Effector memory CD4-positive, alpha-beta T cell (primary cell): ENCODE measurements around the gene NAGPA.

ENCODE experiments used
- DNase-seq, 3 donors: peaks; one replicate each; pipeline ENCODE4 v3.0.0-alpha.2; 2020
- H3K27ac ChIP-seq: 2 replicates; pipeline ENCODE4 v1.7.0; 2013; ENCODE audit warnings: mild to moderate bottlenecking, low read length, moderate library complexity; ENCODE audit not compliant: insufficient read depth, poor library complexity, severe bottlenecking
- H3K27me3 ChIP-seq: replicated peaks from 2 replicates; pipeline ENCODE4 v1.7.0; 2013; ENCODE audit warnings: mild to moderate bottlenecking, low read length; ENCODE audit not compliant: insufficient read depth, control insufficient read depth, poor library complexity, severe bottlenecking
- H3K36me3 ChIP-seq: 2 replicates; pipeline ENCODE4 v1.7.0; 2013; ENCODE audit warnings: mild to moderate bottlenecking, low read length, moderate library complexity; ENCODE audit not compliant: control insufficient read depth, insufficient read depth
- H3K4me1 ChIP-seq: 2 replicates; pipeline ENCODE4 v1.7.0; 2013; ENCODE audit warnings: low read length, mild to moderate bottlenecking; ENCODE audit not compliant: control insufficient read depth, insufficient read depth, poor library complexity, severe bottlenecking
- H3K4me3 ChIP-seq: 2 replicates; pipeline ENCODE4 v1.7.0; 2013; ENCODE audit warnings: low read length, low read depth, mild to moderate bottlenecking; ENCODE audit not compliant: insufficient read depth, poor library complexity, severe bottlenecking
- H3K9me3 ChIP-seq: 2 replicates; pipeline ENCODE4 v1.7.0; 2013; ENCODE audit warnings: mild to moderate bottlenecking, low read length, moderate library complexity; ENCODE audit not compliant: control insufficient read depth

The NAGPA gene

GRCh38 chr16:5030251-5030870 is 3.4 kb downstream of the NAGPA start:
- Histone ChIP-seq H3K36me3 (peaks cover 13% of the 10 kb centered on the region), H3K9me3 (no peaks in the 10 kb centered on the region), H3K4me3 (no peak overlapping the region), H3K4me1 (peaks cover 12% of the 10 kb centered on the region), H3K27me3 (no peaks in the 10 kb centered on the region), H3K27ac (no peak overlapping the region)
- no peak for DNase-seq

- no peak overlapping the region for H3K4me3 ChIP-seq
- H3K36me3 ChIP-seq, result peaks cover 13% of the 10 kb centered on the region
- no peaks in the 10 kb centered on the region for H3K27me3 ChIP-seq
- H3K4me1 ChIP-seq, result peaks cover 9% of the 10 kb centered on the region
- DNase-seq, result no peak
- H3K9me3 ChIP-seq, result no peaks in the 10 kb centered on the region
- H3K27ac ChIP-seq, result no peak overlapping the region
These were observed 4.7 kb downstream of the NAGPA start for GRCh38 chr16:5028950-5029475.

GRCh38 chr16:5027575-5028235 is 6.0 kb downstream of the NAGPA start:
- no peak overlapping the region for H3K27ac ChIP-seq
- H3K4me3 ChIP-seq, result no peak overlapping the region
- no peaks in the 10 kb centered on the region for H3K9me3 ChIP-seq
- H3K36me3 ChIP-seq, result peaks cover 13% of the 10 kb centered on the region
- H3K27me3 ChIP-seq, result no peaks in the 10 kb centered on the region
- DNase-seq, result no peak
- peaks cover 2% of the 10 kb centered on the region for H3K4me1 ChIP-seq

- Histone ChIP-seq H3K4me1 (no peaks in the 10 kb centered on the region), H3K9me3 (no peaks in the 10 kb centered on the region), H3K4me3 (no peak overlapping the region), H3K27me3 (no peaks in the 10 kb centered on the region), H3K27ac (no peak overlapping the region), H3K36me3 (peaks cover 13% of the 10 kb centered on the region)
- DNase-seq, result no peak
These were observed 6.6 kb downstream of the NAGPA start for GRCh38 chr16:5027086-5027485.

- Histone ChIP-seq H3K27me3 (no peaks in the 10 kb centered on the region), H3K36me3 (peaks cover 12% of the 10 kb centered on the region), H3K9me3 (no peaks in the 10 kb centered on the region), H3K4me1 (no peaks in the 10 kb centered on the region), H3K27ac (no peak overlapping the region), H3K4me3 (no peak overlapping the region)
- no peak for DNase-seq
These were observed 7.1 kb downstream of the NAGPA start for GRCh38 chr16:5026664-5027063.

GRCh38 chr16:5025171-5025632 is 8.5 kb downstream of the NAGPA start:
- H3K27me3 ChIP-seq, result no peaks in the 10 kb centered on the region
- DNase-seq, result no peak

GRCh38 chr16:5024632-5025031 is 9.1 kb downstream of the NAGPA start:
- no peak overlapping the region for H3K4me3 ChIP-seq
- H3K27ac ChIP-seq, result no peak overlapping the region
- no peaks in the 10 kb centered on the region for H3K27me3 ChIP-seq
- H3K9me3 ChIP-seq, result no peaks in the 10 kb centered on the region
- peaks cover 10% of the 10 kb centered on the region for H3K36me3 ChIP-seq
- DNase-seq, result no peak
- H3K4me1 ChIP-seq, result no peaks in the 10 kb centered on the region

More at GRCh38 chr16:5025171-5025632, 8.5 kb downstream of the NAGPA start:
- Histone ChIP-seq H3K9me3 (no peaks in the 10 kb centered on the region), H3K4me3 (no peak overlapping the region), H3K4me1 (no peaks in the 10 kb centered on the region), H3K36me3 (peaks cover 10% of the 10 kb centered on the region), H3K27ac (no peak overlapping the region)

- no peak for DNase-seq
- Histone ChIP-seq H3K9me3 (no peaks in the 10 kb centered on the region), H3K4me1 (no peaks in the 10 kb centered on the region), H3K36me3 (peaks cover 1% of the 10 kb centered on the region), H3K27me3 (no peaks in the 10 kb centered on the region), H3K4me3 (no peak overlapping the region), H3K27ac (no peak overlapping the region)
These were observed 11.2 kb downstream of the NAGPA start for GRCh38 chr16:5022521-5022920.

- Histone ChIP-seq H3K4me1 (no peaks in the 10 kb centered on the region), H3K27me3 (no peaks in the 10 kb centered on the region), H3K4me3 (no peak overlapping the region), H3K36me3 (no peaks in the 10 kb centered on the region), H3K27ac (no peak overlapping the region), H3K9me3 (no peaks in the 10 kb centered on the region)
- no peak for DNase-seq
These were observed 13.2 kb downstream of the NAGPA start for GRCh38 chr16:5020551-5020950.

- H3K36me3 ChIP-seq, result no peaks in the 10 kb centered on the region
- no peak overlapping the region for H3K4me3 ChIP-seq
- no peaks in the 10 kb centered on the region for H3K9me3 ChIP-seq
- no peaks in the 10 kb centered on the region for H3K27me3 ChIP-seq
- H3K4me1 ChIP-seq, result no peaks in the 10 kb centered on the region
- no peak overlapping the region for H3K27ac ChIP-seq
- no peak for DNase-seq
These were observed 14.0 kb downstream of the NAGPA start for GRCh38 chr16:5019775-5020174.
